Natural killer cell (primary cell): Measurements from ENCODE around the gene FHOD3. TPM values are rescaled to one million over a fixed set of nuclear protein-coding genes. Genes with fewer than 3 reads are reported as not detected.

ENCODE experiments used
- ATAC-seq, 3 donors: fragments of 150-1000 bp in 2 of 3; fragments of 200-7000 bp in 1 of 3; cut with Tn5 transposase; 1 replicate in 1 of 3; 2 replicates in 2 of 3; pipeline ENCODE4 v1.10.0; 2021; ENCODE audit warnings: mild to moderate bottlenecking in 2 of 3, moderate library complexity in 2 of 3
- DNase-seq, 2 donors: peaks; one replicate each; pipeline versions ENCODE4 v3.0.0 to v3.0.0-alpha.2; 2013 to 2021; ENCODE audit warnings: mixed read lengths in 1 of 2
- H3K27ac ChIP-seq: one replicate; pipeline ENCODE4 v1.5.1; 2013; ENCODE audit warnings: mild to moderate bottlenecking, low read length
- H3K27me3 ChIP-seq: one replicate; pipeline ENCODE4 v1.6.1; 2013; ENCODE audit warnings: low read length; ENCODE audit not compliant: control insufficient read depth, insufficient read depth
- H3K36me3 ChIP-seq: one replicate; pipeline ENCODE4 v1.6.1; 2013; ENCODE audit warnings: low read length; ENCODE audit not compliant: control insufficient read depth, insufficient read depth
- H3K4me1 ChIP-seq: one replicate; pipeline ENCODE4 v1.6.1; 2013; ENCODE audit warnings: low read length; ENCODE audit not compliant: control insufficient read depth, insufficient read depth
- H3K4me3 ChIP-seq: one replicate; pipeline ENCODE4 v1.5.1; 2013; ENCODE audit warnings: low read length
- H3K9me3 ChIP-seq: one replicate; pipeline ENCODE4 v1.6.1; 2013; ENCODE audit warnings: low read length; ENCODE audit not compliant: control insufficient read depth, insufficient read depth
- H3K27ac Mint-ChIP-seq, 2 donors: one replicate each; pipeline ENCODE4 v1.8.0; 2022; ENCODE audit warnings: mild to moderate bottlenecking in 2 of 2, mixed read lengths in 2 of 2, moderate library complexity in 1 of 2
- H3K27me3 Mint-ChIP-seq, 2 donors: one replicate each; pipeline ENCODE4 v1.8.0; 2022; ENCODE audit warnings: low read depth in 2 of 2, mixed read lengths in 2 of 2
- H3K36me3 Mint-ChIP-seq: one replicate; pipeline ENCODE4 v1.8.0; 2022; ENCODE audit warnings: mixed read lengths
- H3K4me1 Mint-ChIP-seq, 2 donors: one replicate each; pipeline ENCODE4 v1.8.0; 2022; ENCODE audit warnings: mixed read lengths in 2 of 2
- H3K4me3 Mint-ChIP-seq: one replicate; pipeline ENCODE4 v1.8.0; 2022; ENCODE audit warnings: mild to moderate bottlenecking, moderate library complexity, mixed read lengths
- H3K9me3 Mint-ChIP-seq, 2 donors: one replicate each; pipeline ENCODE4 v1.8.0; 2022; ENCODE audit warnings: mixed read lengths in 2 of 2
- CTCF ChIP-seq: fragments of 200-600 bp; IDR thresholded peaks from one replicate; pipeline ENCODE4 v1.8.0; 2022; ENCODE audit warnings: antibody characterized with exemption
- WGBS: methylation state at CpG from one replicate; pipeline ENCODE4 v1.1.7; 2013; ENCODE audit warnings: missing lambda C conversion rate; ENCODE audit not compliant: insufficient coverage; 5-methylcytosine and 5-hydroxymethylcytosine counted together
- intact Hi-C: fragments of 100-400 bp; cut with micrococcal nuclease; formaldehyde crosslinking; loops from one replicate; pipeline ENCODE4 v1.14.2; 2022
- total RNA-seq, 4 donors: library from RNA; stranded (reverse); fragments of 120-200 nt in 1 of 4; gene quantifications; one replicate each; pipeline versions ENCODE4 v1.2.3 to v1.2.4, GENCODE V29; 2013 to 2022

FHOD3 gene
- total RNA-seq, 3 donors from 2014 or later (not counting 1 experiment from before 2014, with no cell fraction given) = not detected

GRCh38 chr18:36455931-36456330 lies 158.4 kb downstream of the FHOD3 start:
- Mint-ChIP-seq H3K36me3 (no peaks in the 10 kb centered on the region), H3K4me1 (no peaks in the 10 kb centered on the region), H3K27me3 (peaks cover 0 to 11% of the 10 kb centered on the region in 2 donors), H3K4me3 (no peak overlapping the region), H3K9me3 (peaks cover 0 to 2% of the 10 kb centered on the region in 2 donors), H3K27ac (no peak overlapping the region)
- 87% methylated on average over 4 of the region's 4 CpGs for WGBS
- H3K36me3 ChIP-seq = no peaks in the 10 kb centered on the region
- ATAC-seq (no peak), DNase-seq (no peak)
- no peak overlapping the region for H3K27ac ChIP-seq
- no peaks in the 10 kb centered on the region for H3K27me3 ChIP-seq
- intact Hi-C loops = no loop called here
- H3K9me3 ChIP-seq = no peaks in the 10 kb centered on the region
- no peak for TF ChIP-seq CTCF
- no peak overlapping the region for H3K4me3 ChIP-seq
- H3K4me1 ChIP-seq = no peaks in the 10 kb centered on the region

- WGBS = 81% methylated on average over 1 of the region's 1 CpG
- no peaks in the 10 kb centered on the region for H3K9me3 ChIP-seq
- H3K36me3 ChIP-seq = no peaks in the 10 kb centered on the region
- H3K27ac Mint-ChIP-seq = no peak overlapping the region
- DNase-seq (no peak), ATAC-seq (no peak)
- no peak overlapping the region for H3K4me3 ChIP-seq
- H3K4me1 Mint-ChIP-seq = no peaks in the 10 kb centered on the region
- H3K27me3 Mint-ChIP-seq = peaks cover 0 to 11% of the 10 kb centered on the region in 2 donors
- no peaks in the 10 kb centered on the region for H3K27me3 ChIP-seq
- H3K4me3 Mint-ChIP-seq = no peak overlapping the region
- intact Hi-C loops = no loop called here
- no peak for TF ChIP-seq CTCF
- no peaks in the 10 kb centered on the region for H3K4me1 ChIP-seq
- no peaks in the 10 kb centered on the region for H3K36me3 Mint-ChIP-seq
- H3K9me3 Mint-ChIP-seq = peaks cover 0 to 2% of the 10 kb centered on the region in 2 donors
- H3K27ac ChIP-seq = no peak overlapping the region
Measured at GRCh38 chr18:36456622-36457021, 159.1 kb downstream of the FHOD3 start.

- WGBS = no CpG with 5 or more reads among the region's 1 CpG
- no peak for TF ChIP-seq CTCF
- Histone ChIP-seq H3K36me3 (no peaks in the 10 kb centered on the region), H3K4me1 (no peaks in the 10 kb centered on the region), H3K27ac (no peak overlapping the region), H3K27me3 (no peaks in the 10 kb centered on the region), H3K4me3 (no peak overlapping the region), H3K9me3 (no peaks in the 10 kb centered on the region)
- peaks cover 0 to 11% of the 10 kb centered on the region in 2 donors for H3K27me3 Mint-ChIP-seq
- no peak overlapping the region for H3K4me3 Mint-ChIP-seq
- intact Hi-C loops = no loop called here
- no peaks in the 10 kb centered on the region for H3K4me1 Mint-ChIP-seq
- no peaks in the 10 kb centered on the region for H3K36me3 Mint-ChIP-seq
- ATAC-seq (no peak), DNase-seq (no peak)
- peaks cover 0 to 2% of the 10 kb centered on the region in 2 donors for H3K9me3 Mint-ChIP-seq
- no peak overlapping the region for H3K27ac Mint-ChIP-seq
Measured at GRCh38 chr18:36457683-36458082, 160.2 kb downstream of the FHOD3 start.

- H3K36me3 ChIP-seq = no peaks in the 10 kb centered on the region
- no peak for TF ChIP-seq CTCF
- Mint-ChIP-seq H3K4me3 (no peak overlapping the region), H3K36me3 (no peaks in the 10 kb centered on the region), H3K27me3 (peaks cover 0 to 11% of the 10 kb centered on the region in 2 donors), H3K4me1 (no peaks in the 10 kb centered on the region), H3K9me3 (peaks cover 0 to 2% of the 10 kb centered on the region in 2 donors), H3K27ac (no peak overlapping the region)
- ATAC-seq = no peak
- no peaks in the 10 kb centered on the region for H3K27me3 ChIP-seq
- no peak overlapping the region for H3K27ac ChIP-seq
- no CpG with 5 or more reads among the region's 1 CpG for WGBS
- H3K4me3 ChIP-seq = no peak overlapping the region
- H3K9me3 ChIP-seq = no peaks in the 10 kb centered on the region
- intact Hi-C loops = no loop called here
- H3K4me1 ChIP-seq = no peaks in the 10 kb centered on the region
- DNase-seq = no peak
Measured at GRCh38 chr18:36458306-36458705, 160.8 kb downstream of the FHOD3 start.
